Hepatocyte (in vitro differentiated cells): ENCODE measurements around the gene S100A5.

Experiments
- CTCF ChIP-seq: fragments of 200-600 bp; sonication (generic); IDR thresholded peaks from 2 replicates; pipeline ENCODE4 v1.5.1; 2016; ENCODE audit warnings: antibody characterized with exemption, mild to moderate bottlenecking; ENCODE audit not compliant: poor library complexity
- EZH2 ChIP-seq: fragments of 200-600 bp; sonication (generic); IDR thresholded peaks from 2 replicates; pipeline ENCODE4 v1.6.1; 2016; ENCODE audit warnings: antibody characterized with exemption, mild to moderate bottlenecking, borderline replicate concordance
- EZH2phosphoT487 ChIP-seq: fragments of 200-600 bp; sonication (generic); IDR thresholded peaks from one replicate; pipeline ENCODE4 v1.6.1; 2018; ENCODE audit warnings: antibody characterized with exemption, mild to moderate bottlenecking, low read depth, moderate library complexity; ENCODE audit not compliant: unreplicated experiment, severe bottlenecking

- no peak for TF ChIP-seq CTCF
- TF ChIP-seq EZH2phosphoT487: no peak
- TF ChIP-seq EZH2: no peak
These were observed 3.8 kb upstream of the S100A5 start for GRCh38 chr1:153544453-153545066.
